ENCODE measurements around the gene WDR74.
"Not testable (repeated sequence)": the region's sequence is repeated elsewhere in the genome, so short reads cannot be mapped to it uniquely, and the experiment has no call there.

The WDR74 gene

GRCh38 chr11:62859281-62859703 is 19.9 kb upstream of the WDR74 start:
- not testable (repeated sequence) for DNase-seq

GRCh38 chr11:62858201-62858600 is 18.8 kb upstream of the WDR74 start:
- DNase-seq: no peak

GRCh38 chr11:62857541-62857982 is 18.2 kb upstream of the WDR74 start:
- DNase-seq: no peak

- no peak for DNase-seq
Measured at GRCh38 chr11:62856333-62856895, 17.0 kb upstream of the WDR74 start.

GRCh38 chr11:62855571-62856332 is 16.4 kb upstream of the WDR74 start:
- DNase-seq: peak; percentile 96

- DNase-seq: no peak
Measured at GRCh38 chr11:62854825-62855570, 15.6 kb upstream of the WDR74 start.

GRCh38 chr11:62854013-62854824 is 14.8 kb upstream of the WDR74 start:
- no peak for DNase-seq

DNA sequence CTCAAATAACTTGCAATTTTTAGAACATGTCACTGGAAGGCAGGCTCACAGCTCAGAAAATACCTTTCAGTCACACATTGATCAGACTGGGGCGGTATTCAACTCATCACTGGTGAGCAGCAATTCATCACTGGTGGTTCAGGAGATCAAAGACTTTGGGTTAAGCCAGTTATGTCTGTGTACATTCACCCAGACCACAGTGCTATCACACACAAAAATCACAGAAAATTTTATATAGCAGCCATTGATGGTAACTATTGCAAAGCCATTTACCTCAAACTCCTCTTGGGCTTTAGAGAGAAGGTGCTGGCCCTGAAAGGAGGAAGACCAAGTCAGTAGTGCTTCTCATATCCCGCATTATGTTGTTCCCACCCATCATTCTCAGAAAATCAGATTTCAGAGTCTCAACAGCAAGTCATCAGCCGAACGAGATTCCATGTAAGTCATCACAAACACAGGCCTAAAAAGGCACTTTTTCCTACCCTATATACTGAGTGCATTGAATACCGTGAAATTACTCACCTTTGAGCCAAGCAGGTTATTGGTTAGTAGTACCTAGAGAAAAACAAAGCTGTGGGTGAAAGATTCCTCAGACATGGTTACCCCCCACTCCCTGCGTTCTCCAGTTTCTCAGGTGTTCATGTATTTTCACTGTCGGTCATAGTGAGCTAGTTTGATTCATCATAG is 14.0 kb upstream of the WDR74 start:
- DNase-seq: no peak

GRCh38 chr11:62852523-62853188 is 13.3 kb upstream of the WDR74 start:
- no peak for DNase-seq

GRCh38 chr11:62851807-62852522 is 12.6 kb upstream of the WDR74 start:
- DNase-seq: no peak

DNA sequence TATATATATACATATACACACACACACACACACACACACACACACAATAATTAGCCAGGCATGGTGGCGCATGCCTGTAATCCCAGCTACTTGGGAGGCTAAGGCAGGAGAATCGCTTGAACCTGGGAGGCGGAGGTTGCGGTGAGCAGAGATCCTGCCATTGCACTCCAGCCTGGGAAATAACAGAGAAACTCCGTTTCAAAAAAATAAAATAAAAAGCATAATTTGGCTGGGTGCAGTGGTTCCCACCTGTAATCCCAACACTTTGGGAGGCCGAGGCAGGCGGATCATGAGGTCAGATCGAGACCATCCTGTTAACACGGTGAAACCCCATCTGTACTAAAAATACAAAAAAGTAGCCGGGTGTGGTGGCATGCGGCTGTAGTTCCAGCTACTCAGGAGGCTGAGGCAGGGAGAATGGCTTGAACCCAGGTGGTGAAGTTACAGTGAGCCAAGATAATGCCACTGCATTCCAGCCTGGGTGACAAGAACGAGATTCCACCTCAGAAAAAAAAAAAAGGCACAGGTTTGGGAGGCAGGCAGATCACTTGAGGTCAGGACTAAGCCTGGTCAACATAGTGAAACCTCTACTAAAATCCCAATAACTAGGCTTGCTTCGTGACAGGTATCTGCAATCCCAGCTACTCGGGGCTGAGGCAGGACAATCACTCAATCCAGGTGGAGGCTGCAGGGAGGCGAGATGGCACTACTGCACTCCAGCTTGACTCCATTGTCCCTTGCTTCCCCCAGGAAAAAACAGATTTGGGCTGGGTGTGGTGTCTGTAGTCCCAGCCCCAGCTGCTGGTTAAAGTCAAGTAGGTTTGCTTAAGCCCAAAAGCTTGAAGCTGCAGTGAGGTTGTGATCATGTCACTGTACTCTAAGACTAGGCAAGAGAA is 11.8 kb upstream of the WDR74 start:
- DNase-seq: no peak

DNA sequence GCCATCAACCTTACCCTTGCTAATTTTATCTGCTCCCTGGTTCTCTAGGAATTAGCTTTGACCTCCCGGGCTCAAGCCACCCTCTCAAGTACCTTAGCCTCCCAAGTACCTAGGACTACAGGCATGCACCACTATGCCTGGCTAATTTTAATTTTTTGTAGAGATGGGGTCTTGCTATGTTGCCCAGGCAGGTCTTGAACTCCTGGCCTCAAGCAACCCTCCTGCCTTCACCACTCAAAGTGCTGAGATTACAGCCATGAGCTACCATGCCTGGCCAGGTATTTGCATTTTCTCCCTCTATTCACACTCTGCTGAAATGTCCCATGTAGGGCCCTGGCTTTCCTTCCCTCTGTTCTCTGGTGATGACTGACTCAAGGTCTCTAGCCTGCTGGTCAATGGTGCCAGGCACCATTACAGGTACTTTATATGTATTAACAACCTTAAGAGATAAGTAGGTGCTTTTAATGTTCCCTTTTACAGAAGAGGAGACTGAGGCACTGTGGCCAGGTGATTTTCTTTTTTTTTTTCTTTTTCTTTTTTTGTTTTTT is 8.5 kb upstream of the WDR74 start:
- no peak for DNase-seq

DNA sequence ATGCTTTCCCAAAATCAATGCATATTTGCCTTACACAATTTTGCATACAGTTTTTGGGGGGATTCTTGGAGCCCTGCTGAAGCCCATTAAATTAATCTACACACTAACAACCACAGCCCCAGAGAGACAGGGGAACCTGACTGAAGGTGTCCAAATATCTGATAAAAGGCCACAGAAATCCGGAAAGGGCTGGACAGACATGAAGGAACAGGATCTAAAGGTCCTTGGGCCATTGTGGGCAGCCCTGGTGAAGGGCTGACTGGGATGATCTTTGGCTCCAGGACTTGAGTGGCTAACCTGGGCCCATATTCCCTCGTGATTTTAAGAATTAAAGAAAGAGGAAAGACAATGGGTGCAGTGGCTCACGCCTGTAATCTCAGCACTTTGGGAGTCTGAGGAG is 6.8 kb upstream of the WDR74 start:
- no peak for DNase-seq

DNA sequence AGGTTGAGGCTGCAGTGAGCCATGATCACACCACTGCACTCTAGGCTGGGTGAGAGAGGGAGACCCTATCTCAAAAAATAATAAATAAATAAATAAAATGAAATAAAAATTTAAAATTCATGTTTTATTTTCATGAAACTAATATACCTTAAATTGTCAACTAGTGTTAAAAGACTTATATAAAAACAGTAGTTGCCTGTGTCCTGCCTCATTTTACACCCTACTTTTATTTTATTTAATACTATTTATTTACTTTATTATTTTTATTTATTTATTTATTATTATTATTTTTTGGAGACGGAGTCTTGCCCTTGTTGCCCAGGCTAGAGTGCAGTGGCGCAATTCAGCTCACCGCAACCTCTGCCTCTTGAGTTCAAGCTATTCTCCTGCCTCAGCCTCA is 4.8 kb upstream of the WDR74 start:
- DNase-seq: no peak

DNA sequence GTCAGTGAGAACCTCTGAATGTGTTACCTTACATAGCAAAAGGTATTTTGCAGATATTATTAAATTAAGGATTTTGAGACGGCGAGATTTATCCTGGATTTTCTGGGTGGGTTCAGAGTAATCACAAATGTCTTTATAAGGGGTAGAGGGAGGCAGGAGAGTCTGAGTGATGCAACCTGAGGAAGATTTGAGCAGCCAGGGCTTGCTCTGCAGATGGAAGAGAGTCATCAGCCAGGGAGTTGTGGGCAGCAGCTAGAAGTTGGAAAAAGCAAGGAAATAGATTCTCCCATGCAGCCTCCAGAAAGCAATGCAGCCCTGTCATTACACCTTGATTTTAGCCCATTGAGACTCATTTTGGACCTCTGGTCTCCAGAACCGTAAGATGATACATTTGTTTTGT is 4.1 kb upstream of the WDR74 start:
- DNase-seq: no peak

GRCh38 chr11:62842891-62843290 is 3.5 kb upstream of the WDR74 start:
- DNase-seq: not testable (repeated sequence)

GRCh38 chr11:62842171-62842741 is 2.9 kb upstream of the WDR74 start:
- DNase-seq: no peak

DNA sequence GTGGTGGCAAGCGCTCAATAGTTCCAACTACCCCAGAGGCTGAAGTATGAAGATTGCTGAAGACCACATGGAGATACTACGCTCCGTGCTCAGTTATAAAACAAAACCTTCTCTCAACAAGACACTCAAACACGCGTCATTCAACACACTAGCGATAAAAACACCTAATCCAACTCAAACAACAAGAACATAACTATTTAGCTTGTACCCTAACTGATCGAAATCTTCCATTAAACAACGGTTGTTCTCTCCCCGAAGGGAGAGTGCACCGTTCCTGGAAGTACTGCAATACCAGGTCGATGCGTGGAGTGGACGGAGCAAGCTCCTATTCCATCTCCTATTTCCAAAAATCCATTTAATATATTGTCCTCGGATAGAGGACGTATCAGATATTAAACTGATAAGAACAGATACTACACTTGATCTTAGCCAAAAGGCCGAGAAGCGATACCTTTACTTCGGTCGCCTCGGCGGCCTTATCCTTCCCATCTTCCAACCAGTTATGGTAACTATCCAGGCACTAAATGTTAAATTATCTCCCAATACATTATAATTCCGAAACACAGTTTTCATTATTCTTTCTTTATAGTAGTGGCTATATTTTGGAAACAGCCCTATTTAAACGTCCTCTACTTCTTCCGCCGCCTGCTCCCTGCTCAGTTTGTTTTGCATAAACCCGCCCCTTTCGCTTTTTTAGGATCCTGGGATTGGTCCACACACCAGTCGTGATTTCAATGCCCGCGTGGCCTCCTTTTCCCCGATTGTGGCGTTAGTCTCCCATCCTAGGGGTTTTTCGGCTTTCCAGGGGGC is 2.2 kb upstream of the WDR74 start:
- peak; percentile 89 for DNase-seq
